HepG2 (cell line): Measurements from ENCODE around the gene FBXL2. TPM values are rescaled to one million over a fixed set of nuclear protein-coding genes. Genes with fewer than 3 reads are reported as not detected.

Experiments used
- ATAC-seq: fragments of 200-7000 bp; cut with Tn5 transposase; 3 replicates; pipeline ENCODE4 v1.9.1; 2020; ENCODE audit warnings: mild to moderate bottlenecking, moderate library complexity
- BruUV-seq: library from RNA; stranded (reverse); fragments of 400-500 nt; replicated peaks from 2 replicates; lab custom pipeline; 2021; lab: Mats Ljungman, UMichigan
- CTCF ChIA-PET: fragments of 300-600 bp; formaldehyde crosslinking; extraction: SDS; loops from one replicate; lab custom pipeline; 2021; ENCODE audit warnings: low total read pairs, inconsistent platforms, low intra/inter-chr PET ratio; lab: Yijun Ruan, JAX
- POLR2A ChIA-PET: fragments of 350-600 bp; sonication (Branson Sonifier 250); formaldehyde crosslinking; loops from one replicate; lab custom pipeline; 2020; ENCODE audit warnings: antibody characterized with exemption, inconsistent platforms; lab: Yijun Ruan, JAX
- DNase-seq: peaks from one replicate; pipeline ENCODE4 v3.0.0-alpha.2; 2015; ENCODE audit warnings: low spot score
- FAIRE-seq: peaks from 3 replicates; lab custom pipeline; 2011; peaks lifted over from hg19 to GRCh38; lab: Jason Lieb, UNC
- H2AFZ ChIP-seq: one replicate; pipeline ENCODE4 v1.6.1; 2011; ENCODE audit warnings: low read length, inconsistent platforms
- H3K27ac ChIP-seq: fragments of 300-600 bp; 3 replicates; pipeline ENCODE4 v1.8.0; 2011; ENCODE audit warnings: mixed run types, mild to moderate bottlenecking, mixed read lengths, low read length, inconsistent platforms; ENCODE audit not compliant: insufficient read depth; ENCODE audit errors: extremely low read length
- H3K27me3 ChIP-seq, 2 experiments: fragments of 200-600 bp in 1 of 2; 2 replicates in 1 of 2; 3 replicates in 1 of 2; pipeline versions ENCODE4 v1.6.0 to v1.8.0; 2011; ENCODE audit warnings: low read length in 2 of 2, mild to moderate bottlenecking in 2 of 2, moderate library complexity in 2 of 2, inconsistent platforms in 1 of 2; ENCODE audit not compliant: insufficient read depth in 2 of 2, control insufficient read depth in 1 of 2
- H3K36me3 ChIP-seq, 2 experiments: fragments of 200-600 bp in 1 of 2; replicated peaks in 1 of 2; 2 replicates in 1 of 2; 3 replicates in 1 of 2; pipeline versions ENCODE4 v1.5.1 to v1.8.0; 2011; ENCODE audit warnings: low read length in 2 of 2, inconsistent platforms in 1 of 2; ENCODE audit not compliant: insufficient read depth in 2 of 2, control insufficient read depth in 1 of 2
- H3K4me1 ChIP-seq: 2 replicates; pipeline ENCODE4 v1.5.1; 2012; ENCODE audit warnings: low read length, inconsistent platforms; ENCODE audit not compliant: insufficient read depth
- H3K4me2 ChIP-seq: 2 replicates; pipeline ENCODE4 v1.6.0; 2011; ENCODE audit warnings: low read depth, low read length, inconsistent platforms
- H3K4me3 ChIP-seq, 3 experiments: fragments of 200-600 bp in 1 of 3; sonication (generic), shearing (Covaris generic) in 1 of 3; replicated peaks in 1 of 3; 2 replicates each; pipeline ENCODE4 v1.5.1; 2011 to 2016; ENCODE audit warnings: low read length in 3 of 3, inconsistent platforms in 2 of 3, low read depth in 2 of 3, mild to moderate bottlenecking in 2 of 3, control low read depth in 1 of 3, mixed read lengths in 1 of 3; ENCODE audit not compliant: insufficient read depth in 1 of 3
- H3K79me2 ChIP-seq: one replicate; pipeline ENCODE4 v1.6.1; 2011; ENCODE audit warnings: low read length, inconsistent platforms; ENCODE audit not compliant: insufficient read depth
- H3K9ac ChIP-seq: 2 replicates; pipeline ENCODE4 v1.6.0; 2011; ENCODE audit warnings: mild to moderate bottlenecking, low read depth, low read length, inconsistent platforms; ENCODE audit not compliant: insufficient read depth
- H3K9me3 ChIP-seq: 2 replicates; pipeline ENCODE4 v1.5.1; 2012; ENCODE audit warnings: mild to moderate bottlenecking, low read length
- H4K20me1 ChIP-seq: 2 replicates; pipeline ENCODE4 v1.6.0; 2011; ENCODE audit warnings: inconsistent platforms, mild to moderate bottlenecking, low read length, moderate library complexity; ENCODE audit not compliant: insufficient read depth
- FOXA1 ChIP-seq, 2 experiments: fragments of 450-650 bp in 1 of 2; sonication (generic) in 1 of 2; formaldehyde crosslinking in 1 of 2; IDR thresholded peaks; 2 replicates each; pipeline versions ENCODE4 v1.4.0 to v1.6.1; 2016 to 2020; ENCODE audit warnings: missing genetic modification reagents in 1 of 2
- HOXA7 ChIP-seq: sonication (generic); formaldehyde crosslinking; IDR thresholded peaks from 2 replicates; pipeline ENCODE4 v1.8.1; 2022; ENCODE audit warnings: mild to moderate bottlenecking, missing genetic modification reagents, moderate library complexity
- NFAT5 ChIP-seq: sonication (generic); formaldehyde crosslinking; IDR thresholded peaks from 2 replicates; pipeline ENCODE4 v1.4.0; 2020; ENCODE audit warnings: missing genetic modification reagents
- SRSF9 ChIP-seq: fragments of 200-400 bp; formaldehyde crosslinking; IDR thresholded peaks from 2 replicates; pipeline ENCODE4 v1.6.1; 2018; ENCODE audit warnings: borderline replicate concordance, mild to moderate bottlenecking, low read depth, low read length; ENCODE audit not compliant: insufficient read depth, poor library complexity, severe bottlenecking
- TEAD3 ChIP-seq: optimal IDR thresholded peaks from 2 replicates; pipeline ENCODE3; 2016; ENCODE audit warnings: borderline replicate concordance
- U2AF2 ChIP-seq: fragments of 200-400 bp; formaldehyde crosslinking; IDR thresholded peaks from 2 replicates; pipeline ENCODE4 v1.6.1; 2017; ENCODE audit warnings: low read depth, mild to moderate bottlenecking, low read length
- ZBTB44 ChIP-seq: sonication (generic); formaldehyde crosslinking; IDR thresholded peaks from 2 replicates; pipeline ENCODE4 v1.4.0; 2020; ENCODE audit warnings: missing genetic modification reagents
- ZNF101 ChIP-seq: sonication (generic); formaldehyde crosslinking; IDR thresholded peaks from 2 replicates; pipeline ENCODE4 v1.4.0; 2020; ENCODE audit warnings: mild to moderate bottlenecking, low read depth, missing genetic modification reagents, borderline replicate concordance
- ZSCAN5A ChIP-seq: sonication (generic); formaldehyde crosslinking; IDR thresholded peaks from 2 replicates; pipeline ENCODE4 v1.8.0; 2022; ENCODE audit warnings: mild to moderate bottlenecking, missing genetic modification reagents, borderline replicate concordance
- in situ Hi-C: cut with HindIII; loops from 2 replicates; pipeline ENCODE4 v1.10.0; 2017; ENCODE audit warnings: low pct_unique_long_range_greater_than_20kb; ENCODE audit not compliant: extremely low pct_ligation_motif_present
- intact Hi-C: fragments of 100-400 bp; cut with micrococcal nuclease; formaldehyde crosslinking; loops from one replicate; pipeline ENCODE4 v1.10.0; 2022; ENCODE audit not compliant: unreplicated experiment
- polyA plus RNA-seq, 8 experiments: library from polyadenylated mRNA; depleted of rRNA in 3 of 8; stranded (reverse) in 7 of 8; unstranded in 1 of 8; fragments of >200 nt; fragmentation: Illumina TruSeq in 4 of 8; extraction: Trizol in 4 of 8; gene quantifications; 2 replicates each; pipeline versions ENCODE4 v1.2.1 to v1.2.3, GENCODE V29; 2011 to 2016; ENCODE audit warnings: low read depth in 4 of 8, missing spikeins in 1 of 8, mixed read lengths in 1 of 8; ENCODE audit not compliant: insufficient read depth in 1 of 8
- total RNA-seq, 5 experiments: library from RNA; depleted of rRNA; stranded (reverse); fragments of >200 nt; fragmentation: Illumina TruSeq; extraction: Trizol; gene quantifications; 2 replicates each; pipeline ENCODE4 v1.2.3, GENCODE V29; 2016; ENCODE audit warnings: low read depth in 1 of 5

Gene FBXL2
- total and polyA plus RNA-seq, 2 of the 13 experiments (the other 11 are each of a cell fraction or from before 2014, with no cell fraction given), result 1.8 to 5.0 TPM

GRCh38 chr3:33313331-33313730, 36.1 kb downstream of the FBXL2 start:
- H3K4me2 ChIP-seq, result no peak overlapping the region
- ChIA-PET CTCF (no interaction called here), POLR2A (no interaction called here)
- H3K36me3 ChIP-seq, result no peaks in the 10 kb centered on the region
- H3K79me2 ChIP-seq, result no peaks in the 10 kb centered on the region
- no peaks in the 10 kb centered on the region for H3K9me3 ChIP-seq
- ATAC-seq, result no peak
- no peak overlapping the region for H2AFZ ChIP-seq
- H3K27ac ChIP-seq, result no peak overlapping the region
- no peaks in the 10 kb centered on the region for H3K27me3 ChIP-seq
- H3K4me1 ChIP-seq, result peaks cover 35% of the 10 kb centered on the region
- H3K9ac ChIP-seq, result no peak overlapping the region
- H3K4me3 ChIP-seq, result no peak overlapping the region
- no peak for DNase-seq
- no peaks in the 10 kb centered on the region for H4K20me1 ChIP-seq
- intact Hi-C loops (no loop called here), in situ Hi-C loops (no loop called here)
- TF ChIP-seq TEAD3 (CRISPR knock-in tag), result peak; percentile 35
- no peak for TF ChIP-seq ZBTB44 (CRISPR knock-in tag)
- no TSS peak for BruUV-seq
- no peak for FAIRE-seq

GRCh38 chr3:33314993-33315392, 37.8 kb downstream of the FBXL2 start:
- H3K4me2 ChIP-seq, result no peak overlapping the region
- ChIA-PET CTCF (no interaction called here), POLR2A (no interaction called here)
- DNase-seq (no peak), ATAC-seq (no peak), FAIRE-seq (no peak)
- no peaks in the 10 kb centered on the region for H3K36me3 ChIP-seq
- peaks cover 41% of the 10 kb centered on the region for H3K4me1 ChIP-seq
- no peak overlapping the region for H2AFZ ChIP-seq
- in situ Hi-C loops, result no loop called here
- no peak overlapping the region for H3K4me3 ChIP-seq
- H3K9me3 ChIP-seq, result no peaks in the 10 kb centered on the region
- intact Hi-C loops, result no loop called here
- no peak overlapping the region for H3K9ac ChIP-seq
- no peak overlapping the region for H3K27ac ChIP-seq
- 0 out of 2 replicates have a peak, but pooled peaks have one; percentile 39 for TF ChIP-seq U2AF2
- no peak for TF ChIP-seq HOXA7 (CRISPR knock-in tag)
- TF ChIP-seq NFAT5, result no peak
- TF ChIP-seq ZSCAN5A (CRISPR knock-in tag), result no peak
- peak; percentile 90 for TF ChIP-seq SRSF9
- peak; percentile 28; the same call in 1 of the 2 replicates for TF ChIP-seq FOXA1 (IDR thresholded peaks at IDR 0.05)
- TF ChIP-seq FOXA1 (CRISPR knock-in tag; IDR thresholded peaks at IDR 0.05), result no peak
- no peak for TF ChIP-seq ZNF101
- no peaks in the 10 kb centered on the region for H4K20me1 ChIP-seq
- H3K27me3 ChIP-seq, result no peaks in the 10 kb centered on the region
- no peaks in the 10 kb centered on the region for H3K79me2 ChIP-seq
- no TSS peak for BruUV-seq
